Activated CD4-positive, alpha-beta memory T cell treated with anti-CD3 and anti-CD28 coated beads for 36 hours (primary cell): Measurements from ENCODE around the gene XPR1. TPM values are rescaled to one million over a fixed set of nuclear protein-coding genes. Genes with fewer than 3 reads are reported as not detected.

ENCODE experiments used
- CTCF ChIA-PET: fragments of 350-600 bp; sonication (Branson Sonifier 250); formaldehyde crosslinking; loops from one replicate; lab custom pipeline; 2021; ENCODE audit warnings: antibody characterized with exemption, inconsistent platforms; lab: Charles Lee
- POLR2A ChIA-PET: fragments of 350-600 bp; sonication (Branson Sonifier 250); formaldehyde crosslinking; loops from one replicate; lab custom pipeline; 2021; ENCODE audit warnings: antibody characterized with exemption; lab: Charles Lee
- DNase-seq: peaks from one replicate; pipeline ENCODE4 v3.0.0-alpha.2; 2020
- H3K27ac Mint-ChIP-seq: one replicate; pipeline ENCODE4 v1.8.0; 2021; ENCODE audit warnings: mixed read lengths
- H3K27me3 Mint-ChIP-seq: one replicate; pipeline ENCODE4 v1.8.0; 2021; ENCODE audit warnings: mixed read lengths
- H3K36me3 Mint-ChIP-seq: one replicate; pipeline ENCODE4 v1.8.0; 2021; ENCODE audit warnings: mixed read lengths
- H3K4me1 Mint-ChIP-seq: one replicate; pipeline ENCODE4 v1.8.0; 2021; ENCODE audit warnings: low read depth, mixed read lengths
- H3K4me3 Mint-ChIP-seq: one replicate; pipeline ENCODE4 v1.8.0; 2021; ENCODE audit warnings: mild to moderate bottlenecking, mixed read lengths
- H3K9me3 Mint-ChIP-seq: one replicate; pipeline ENCODE4 v1.8.0; 2021; ENCODE audit warnings: mixed read lengths
- intact Hi-C: fragments of 100-400 bp; cut with micrococcal nuclease; formaldehyde crosslinking; loops from one replicate; pipeline ENCODE4 v1.15.1; 2023
- total RNA-seq, 2 experiments: library from RNA; stranded (reverse); gene quantifications; one replicate each; pipeline ENCODE4 v1.2.3, GENCODE V29; 2021

The XPR1 gene
- total RNA-seq, 2 experiments from 2014 or later: 17.9 to 18.4 TPM

DNA sequence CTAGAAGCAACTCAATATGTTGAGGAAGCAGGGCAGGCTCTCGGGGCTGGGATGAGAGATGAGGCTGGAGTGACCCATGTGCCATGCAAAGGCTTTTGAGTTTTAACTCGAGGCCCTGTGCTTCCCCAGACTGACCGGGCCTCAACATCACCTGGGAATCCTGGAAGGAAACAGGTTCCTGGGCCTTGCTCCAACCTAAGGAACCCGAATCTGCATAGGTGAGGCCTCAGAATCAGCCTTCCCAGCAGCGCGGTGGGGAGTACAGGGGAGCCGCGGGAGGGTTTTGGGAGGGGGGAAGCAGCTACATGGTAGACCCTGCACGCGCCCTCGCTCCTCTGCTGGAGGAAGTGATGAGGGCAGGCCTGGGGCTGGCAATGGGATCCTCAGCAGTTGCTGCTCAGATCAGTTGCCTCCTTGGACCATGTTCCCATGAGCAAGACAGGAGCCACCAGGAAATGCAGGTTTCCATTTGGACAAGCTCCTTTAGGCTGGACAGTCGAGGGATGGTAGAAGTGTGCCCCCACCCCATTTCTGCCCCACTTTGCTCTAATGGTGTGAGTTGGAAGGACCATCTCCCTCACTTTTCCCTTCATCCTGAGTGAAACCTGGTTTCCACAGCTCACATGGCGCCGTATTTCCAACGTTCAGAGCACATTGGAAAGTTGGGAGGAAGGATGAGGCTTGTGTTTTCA is 276.4 kb downstream of the XPR1 start:
- H3K27me3 Mint-ChIP-seq: peaks cover 23% of the 10 kb centered on the region
- intact Hi-C loops: no loop called here
- no peak for DNase-seq
- POLR2A ChIA-PET: no interaction called here
- H3K36me3 Mint-ChIP-seq: no peaks in the 10 kb centered on the region
- CTCF ChIA-PET: no interaction called here
- no peak overlapping the region for H3K4me3 Mint-ChIP-seq
- no peak overlapping the region for H3K27ac Mint-ChIP-seq
- H3K4me1 Mint-ChIP-seq: peaks cover 6% of the 10 kb centered on the region
- peaks cover 3% of the 10 kb centered on the region for H3K9me3 Mint-ChIP-seq

- Mint-ChIP-seq H3K27me3 (peaks cover 30% of the 10 kb centered on the region), H3K4me1 (peaks cover 9% of the 10 kb centered on the region), H3K27ac (no peak overlapping the region), H3K4me3 (no peak overlapping the region), H3K9me3 (peaks cover 3% of the 10 kb centered on the region), H3K36me3 (no peaks in the 10 kb centered on the region)
- ChIA-PET CTCF (no interaction called here), POLR2A (no interaction called here)
- intact Hi-C loops: no loop called here
- peak; percentile 18 for DNase-seq
Measured at GRCh38 chr1:180909005-180909414, 277.2 kb downstream of the XPR1 start.

DNA sequence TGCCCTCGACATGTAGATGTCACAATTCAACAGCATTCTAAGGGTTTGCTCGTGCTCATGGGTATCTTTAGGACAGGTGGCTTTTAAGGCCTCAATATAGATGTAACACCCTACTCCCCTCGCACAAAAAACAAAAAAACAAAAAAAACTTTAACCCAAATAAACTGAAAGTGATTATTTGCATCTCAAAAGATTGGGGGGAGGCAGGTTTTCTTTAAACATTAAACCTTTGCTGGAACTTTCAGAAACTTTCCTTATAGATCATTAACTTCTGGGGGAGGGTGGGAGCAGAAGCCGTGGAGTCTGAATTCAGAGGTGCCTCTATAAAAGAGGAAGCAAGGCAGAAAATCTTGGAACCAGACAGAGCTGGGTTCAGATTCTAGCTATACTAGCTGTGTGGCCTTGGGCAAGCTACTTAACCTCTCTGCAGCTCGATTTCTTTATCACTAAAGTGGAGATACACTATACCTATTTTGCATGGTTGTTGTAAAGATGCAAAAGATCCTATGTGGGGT is 277.7 kb downstream of the XPR1 start:
- POLR2A ChIA-PET: no interaction called here
- DNase-seq: no peak
- H3K4me3 Mint-ChIP-seq: no peak overlapping the region
- H3K27me3 Mint-ChIP-seq: peaks cover 31% of the 10 kb centered on the region
- no peaks in the 10 kb centered on the region for H3K36me3 Mint-ChIP-seq
- peaks cover under 1% of the 10 kb centered on the region for H3K9me3 Mint-ChIP-seq
- no peak overlapping the region for H3K27ac Mint-ChIP-seq
- CTCF ChIA-PET: interaction anchor here (0.6 kb wide), 1 partner anchor 37 kb away, joined by 3 read pairs; no protein-coding TSS in a partner anchor
- intact Hi-C loops: no loop called here
- H3K4me1 Mint-ChIP-seq: peaks cover 9% of the 10 kb centered on the region

DNA sequence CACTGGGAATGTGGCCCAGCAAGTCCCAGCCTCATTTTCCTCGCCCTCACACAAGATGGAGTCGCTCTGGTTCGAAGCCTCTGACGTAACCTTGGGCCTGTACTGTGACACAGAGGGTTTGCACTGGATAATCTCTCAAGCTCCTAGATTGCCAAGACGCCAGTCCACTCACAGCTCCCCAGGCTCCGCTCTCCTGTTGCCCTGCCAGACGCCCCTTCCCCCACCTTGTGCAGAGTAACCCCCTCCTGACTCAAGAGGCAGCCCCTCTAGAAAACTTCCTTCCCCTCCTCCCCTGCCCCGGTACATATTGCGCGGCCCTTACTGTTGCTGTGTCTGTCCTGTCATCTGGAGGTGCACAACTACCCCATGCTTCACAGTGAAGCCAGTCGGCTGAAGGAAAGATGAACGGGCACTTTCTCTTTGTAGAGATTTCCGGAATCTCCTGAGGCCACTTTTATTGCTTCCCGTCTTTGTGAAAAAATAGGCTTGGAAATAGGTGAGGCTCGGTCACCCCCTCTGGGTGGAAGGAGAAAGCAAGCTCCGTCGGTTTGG is 279.9 kb downstream of the XPR1 start:
- Mint-ChIP-seq H3K27me3 (peaks cover 31% of the 10 kb centered on the region), H3K9me3 (no peaks in the 10 kb centered on the region), H3K36me3 (no peaks in the 10 kb centered on the region), H3K4me3 (no peak overlapping the region), H3K27ac (no peak overlapping the region), H3K4me1 (peaks cover 9% of the 10 kb centered on the region)
- intact Hi-C loops: no loop called here
- no peak for DNase-seq
- CTCF ChIA-PET: no interaction called here
- POLR2A ChIA-PET: interaction anchor here (0.6 kb wide), 1 partner anchor 123 kb away, joined by 5 read pairs; no protein-coding TSS in a partner anchor

GRCh38 chr1:180912211-180912800 is 280.5 kb downstream of the XPR1 start:
- Mint-ChIP-seq H3K9me3 (no peaks in the 10 kb centered on the region), H3K4me1 (peaks cover 9% of the 10 kb centered on the region), H3K27me3 (peaks cover 29% of the 10 kb centered on the region), H3K27ac (no peak overlapping the region), H3K36me3 (no peaks in the 10 kb centered on the region), H3K4me3 (no peak overlapping the region)
- POLR2A ChIA-PET: interaction anchor here (0.6 kb wide), 1 partner anchor 123 kb away, joined by 5 read pairs; no protein-coding TSS in a partner anchor
- intact Hi-C loops: no loop called here
- CTCF ChIA-PET: interaction anchor here (0.6 kb wide), 1 partner anchor 727 kb away, joined by 3 read pairs; no protein-coding TSS in a partner anchor
- DNase-seq: no peak

GRCh38 chr1:180912801-180913565 is 281.2 kb downstream of the XPR1 start, which contains the start of gene KIAA1614:
KIAA1614 (plus strand) TSS chr1:180912897; CDS start chr1:180913244, 347 bp downstream.
- H3K27me3 Mint-ChIP-seq: peaks cover 28% of the 10 kb centered on the region
- no peaks in the 10 kb centered on the region for H3K9me3 Mint-ChIP-seq
- no peaks in the 10 kb centered on the region for H3K36me3 Mint-ChIP-seq
- no peak for DNase-seq
- peak within 1 kb of the TSS; percentile 23 for H3K4me3 Mint-ChIP-seq
- H3K27ac Mint-ChIP-seq: no peak within 1 kb of the TSS
- intact Hi-C loops: no loop called here
- ChIA-PET CTCF (interaction anchor here (0.6 kb wide), 1 partner anchor 726 kb away, joined by 3 read pairs; no protein-coding TSS in a partner anchor), POLR2A (no interaction called here)
- H3K4me1 Mint-ChIP-seq: peaks cover 9% of the 10 kb centered on the region

DNA sequence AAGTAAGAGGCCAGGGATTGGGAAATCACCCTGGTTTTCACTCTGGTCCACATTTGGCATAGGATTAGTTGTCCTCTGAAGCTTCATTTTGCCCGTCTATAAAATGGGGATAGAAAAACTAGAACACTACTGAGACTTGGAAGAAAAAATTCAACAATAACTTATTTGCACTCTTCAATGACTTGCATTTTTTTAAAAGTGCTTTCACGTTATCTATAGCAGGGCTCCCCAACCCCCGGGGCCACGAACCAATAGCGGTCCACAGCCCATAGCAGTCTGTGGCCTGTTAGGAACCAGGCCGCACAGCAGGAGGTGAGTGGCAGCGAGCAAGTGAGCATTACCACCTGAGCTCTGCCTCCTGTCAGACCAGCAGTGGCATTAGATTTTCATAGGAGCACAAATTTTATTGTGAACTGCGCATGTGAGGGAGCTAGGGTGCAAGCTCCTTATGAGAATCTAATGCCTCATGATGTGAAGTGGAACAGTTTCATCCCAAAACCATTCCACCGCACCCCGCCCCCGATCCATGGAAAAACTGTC is 283.7 kb downstream of the XPR1 start:
- CTCF ChIA-PET: no interaction called here

GRCh38 chr1:180916012-180916770 is 284.4 kb downstream of the XPR1 start:
- Mint-ChIP-seq H3K9me3 (no peaks in the 10 kb centered on the region), H3K36me3 (no peaks in the 10 kb centered on the region), H3K27ac (no peak overlapping the region), H3K4me1 (peaks cover 4% of the 10 kb centered on the region), H3K27me3 (peaks cover 19% of the 10 kb centered on the region), H3K4me3 (no peak overlapping the region)
- intact Hi-C loops: no loop called here
- ChIA-PET POLR2A (no interaction called here), CTCF (no interaction called here)
- no peak for DNase-seq

More for the DNA sequence above, 283.7 kb downstream of the XPR1 start:
- H3K4me1 Mint-ChIP-seq: peaks cover 4% of the 10 kb centered on the region
- H3K27me3 Mint-ChIP-seq: peaks cover 20% of the 10 kb centered on the region
- no peak for DNase-seq
- H3K27ac Mint-ChIP-seq: no peak overlapping the region
- no peaks in the 10 kb centered on the region for H3K9me3 Mint-ChIP-seq
- POLR2A ChIA-PET: no interaction called here
- intact Hi-C loops: no loop called here
- no peaks in the 10 kb centered on the region for H3K36me3 Mint-ChIP-seq
- H3K4me3 Mint-ChIP-seq: no peak overlapping the region

GRCh38 chr1:180916771-180917170 is 284.9 kb downstream of the XPR1 start:
- CTCF ChIA-PET: no interaction called here
- intact Hi-C loops: no loop called here

GRCh38 chr1:180917306-180918065 is 285.7 kb downstream of the XPR1 start:
- Mint-ChIP-seq H3K27ac (no peak overlapping the region), H3K36me3 (no peaks in the 10 kb centered on the region), H3K4me1 (peaks cover 4% of the 10 kb centered on the region), H3K27me3 (peaks cover 8% of the 10 kb centered on the region), H3K4me3 (no peak overlapping the region), H3K9me3 (no peaks in the 10 kb centered on the region)
- CTCF ChIA-PET: no interaction called here
- intact Hi-C loops: no loop called here
- DNase-seq: no peak
- POLR2A ChIA-PET: no interaction called here

More at GRCh38 chr1:180916771-180917170, 284.9 kb downstream of the XPR1 start:
- POLR2A ChIA-PET: no interaction called here
- H3K27me3 Mint-ChIP-seq: peaks cover 13% of the 10 kb centered on the region
- H3K4me1 Mint-ChIP-seq: peaks cover 4% of the 10 kb centered on the region
- H3K27ac Mint-ChIP-seq: no peak overlapping the region
- H3K36me3 Mint-ChIP-seq: no peaks in the 10 kb centered on the region
- no peaks in the 10 kb centered on the region for H3K9me3 Mint-ChIP-seq
- no peak overlapping the region for H3K4me3 Mint-ChIP-seq
- DNase-seq: no peak
